Iris pigment epithelial cell (primary cell): Measurements from ENCODE around the gene ATP6V0A1.
A peak's percentile ranks its signal among the peaks of the same experiment; 100 is the strongest.
"Not testable (repeated sequence)": the region's sequence is repeated elsewhere in the genome, so short reads cannot be mapped to it uniquely, and the experiment has no call there.

Source experiments
- DNase-seq: peaks from one replicate; pipeline ENCODE4 v3.0.0-alpha.2; 2011; ENCODE audit warnings: low read depth

Gene ATP6V0A1

GRCh38 chr17:42458497-42459255 lies at the start of gene ATP6V0A1:
ATP6V0A1 (plus strand) TSS chr17:42458878; CDS start chr17:42460895, 2,017 bp downstream.
- peak; percentile 89 for DNase-seq

GRCh38 chr17:42409523-42410318 lies 49.0 kb upstream of the ATP6V0A1 start:
- peak; percentile 93 for DNase-seq

- no peak for DNase-seq
Measured at GRCh38 chr17:42410319-42410685, 48.4 kb upstream of the ATP6V0A1 start.

GRCh38 chr17:42411361-42411760 lies 47.3 kb upstream of the ATP6V0A1 start:
- no peak for DNase-seq

GRCh38 chr17:42411905-42412679 lies 46.6 kb upstream of the ATP6V0A1 start:
- DNase-seq = no peak

- DNase-seq = peak; percentile 56
Measured at GRCh38 chr17:42413464-42414040, 45.1 kb upstream of the ATP6V0A1 start.

- no peak for DNase-seq
Measured at GRCh38 chr17:42414704-42415409, 43.8 kb upstream of the ATP6V0A1 start.

GRCh38 chr17:42417981-42418380 lies 40.7 kb upstream of the ATP6V0A1 start:
- not testable (repeated sequence) for DNase-seq

- DNase-seq = no peak
Measured at GRCh38 chr17:42421136-42421506, 37.6 kb upstream of the ATP6V0A1 start.

- DNase-seq = peak; percentile 79
Measured at GRCh38 chr17:42421507-42422338, 37.0 kb upstream of the ATP6V0A1 start.

GRCh38 chr17:42422412-42422957 lies 36.2 kb upstream of the ATP6V0A1 start:
- peak; percentile 57 for DNase-seq

- DNase-seq = peak; percentile 97
Measured at GRCh38 chr17:42422958-42423712, 35.5 kb upstream of the ATP6V0A1 start, which contains the start of gene CAVIN1. CAVIN1 (minus strand) TSS chr17:42423256; CDS start chr17:42423097, 159 bp downstream.

GRCh38 chr17:42423766-42424165 lies 34.9 kb upstream of the ATP6V0A1 start:
- no peak for DNase-seq

- DNase-seq = no peak
Measured at GRCh38 chr17:42424991-42425610, 33.6 kb upstream of the ATP6V0A1 start.

GRCh38 chr17:42428141-42428944 lies 30.3 kb upstream of the ATP6V0A1 start:
- peak; percentile 95 for DNase-seq

GRCh38 chr17:42429726-42430447 lies 28.8 kb upstream of the ATP6V0A1 start:
- no peak for DNase-seq

GRCh38 chr17:42431758-42432161 lies 26.9 kb upstream of the ATP6V0A1 start:
- DNase-seq = peak; percentile 51
